SK-N-SH (cell line): ENCODE measurements around the gene KCNA1. TPM values are rescaled to one million over a fixed set of nuclear protein-coding genes. Genes with fewer than 3 reads are reported as not detected.

Experiments used
- CTCF ChIA-PET: fragments of 300-600, 350-600 bp; formaldehyde crosslinking; extraction: SDS; loops from one replicate; lab custom pipeline; 2021; lab: Yijun Ruan, JAX
- POLR2A ChIA-PET: fragments of 350-600 bp; sonication (Branson Sonifier 250); formaldehyde crosslinking; extraction: SDS; loops from one replicate; lab custom pipeline; 2020; ENCODE audit warnings: antibody characterized with exemption, inconsistent platforms; lab: Yijun Ruan, JAX
- DNase-seq: peaks from one replicate; pipeline ENCODE4 v3.0.0; 2012
- H2AFZ ChIP-seq: fragments of 200-600 bp; sonication (generic); 2 replicates; pipeline ENCODE4 v1.8.1; 2016; ENCODE audit warnings: antibody characterized with exemption, mild to moderate bottlenecking, low read depth
- H3F3A ChIP-seq: fragments of 200-600 bp; sonication (generic); replicated peaks from 2 replicates; pipeline ENCODE3; 2016; ENCODE audit warnings: antibody characterized with exemption, mild to moderate bottlenecking; ENCODE audit not compliant: insufficient read depth
- H3K27ac ChIP-seq, 2 experiments: fragments of 200-500 bp in 1 of 2; fragments of 200-600 bp in 1 of 2; sonication (Bioruptor generic) in 1 of 2; sonication (generic), shearing (Covaris generic) in 1 of 2; 2 replicates each; pipeline versions ENCODE4 v1.5.1 to v1.6.1; 2014 to 2016; ENCODE audit warnings: low read depth in 2 of 2, inconsistent platforms in 1 of 2, low read length in 1 of 2, mild to moderate bottlenecking in 1 of 2, mixed read lengths in 1 of 2
- H3K27me3 ChIP-seq: fragments of 200-600 bp; sonication (generic), shearing (Covaris generic); 2 replicates; pipeline ENCODE4 v1.6.1; 2016; ENCODE audit warnings: mixed run types; ENCODE audit not compliant: insufficient read depth
- H3K36me3 ChIP-seq, 2 experiments: fragments of 200-500 bp in 1 of 2; fragments of 200-600 bp in 1 of 2; sonication (Bioruptor generic) in 1 of 2; sonication (generic) in 1 of 2; replicated peaks in 1 of 2; 2 replicates each; pipeline versions ENCODE3 to v1.5.1; 2014 to 2016; ENCODE audit warnings: low read length in 1 of 2, mild to moderate bottlenecking in 1 of 2; ENCODE audit not compliant: insufficient read depth in 2 of 2, control insufficient read depth in 1 of 2
- H3K4me1 ChIP-seq, 2 experiments: fragments of 200-500 bp in 1 of 2; fragments of 200-600 bp in 1 of 2; sonication (Bioruptor generic) in 1 of 2; sonication (generic), shearing (Covaris generic) in 1 of 2; 2 replicates each; pipeline versions ENCODE4 v1.5.1 to v1.6.1; 2014 to 2016; ENCODE audit warnings: low read depth in 1 of 2, low read length in 1 of 2, mixed run types in 1 of 2; ENCODE audit not compliant: insufficient read depth in 2 of 2, control insufficient read depth in 1 of 2
- H3K4me2 ChIP-seq: fragments of 200-600 bp; sonication (generic), shearing (Covaris generic); 2 replicates; pipeline ENCODE4 v1.6.1; 2017; ENCODE audit warnings: mixed run types
- H3K4me3 ChIP-seq, 2 experiments: fragments of 200-500 bp in 1 of 2; fragments of 200-600 bp in 1 of 2; sonication (Bioruptor generic) in 1 of 2; sonication (generic), shearing (Covaris generic) in 1 of 2; 2 replicates each; pipeline versions ENCODE4 v1.5.1 to v1.8.1; 2014 to 2016; ENCODE audit warnings: low read depth in 2 of 2, inconsistent platforms in 1 of 2, low read length in 1 of 2, mild to moderate bottlenecking in 1 of 2, mixed read lengths in 1 of 2, moderate library complexity in 1 of 2
- H3K79me2 ChIP-seq: fragments of 200-600 bp; sonication (generic); 2 replicates; pipeline ENCODE4 v1.8.1; 2017; ENCODE audit warnings: mild to moderate bottlenecking; ENCODE audit not compliant: insufficient read depth
- H3K9ac ChIP-seq: fragments of 200-600 bp; sonication (generic); 2 replicates; pipeline ENCODE4 v1.6.1; 2017; ENCODE audit warnings: mixed run types
- H3K9me2 ChIP-seq: fragments of 200-600 bp; sonication (generic); 2 replicates; pipeline ENCODE4 v1.6.1; 2017; ENCODE audit warnings: mixed run types
- H3K9me3 ChIP-seq: fragments of 200-600 bp; sonication (generic); 2 replicates; pipeline ENCODE4 v1.6.1; 2017; ENCODE audit warnings: mixed run types, mild to moderate bottlenecking, moderate library complexity
- H4K20me1 ChIP-seq: fragments of 200-600 bp; sonication (generic); 2 replicates; pipeline ENCODE4 v1.6.1; 2017; ENCODE audit warnings: mild to moderate bottlenecking, mixed run types; ENCODE audit not compliant: insufficient read depth
- CTCF ChIP-seq: fragments of 200-600 bp; sonication (generic); IDR thresholded peaks from 2 replicates; pipeline ENCODE4 v1.6.1; 2017; ENCODE audit warnings: antibody characterized with exemption, mild to moderate bottlenecking, moderate library complexity
- GABPA ChIP-seq: IDR thresholded peaks from 2 replicates; pipeline ENCODE4 v1.4.0; 2012; ENCODE audit warnings: low read depth, mild to moderate bottlenecking
- IRF3 ChIP-seq: fragments of 150-350 bp; IDR thresholded peaks from 2 replicates; pipeline ENCODE4 v1.6.1; 2016; ENCODE audit warnings: mild to moderate bottlenecking, low read depth, low read length
- JUND ChIP-seq: IDR thresholded peaks from 2 replicates; pipeline ENCODE4 v1.4.0; 2012
- MAX ChIP-seq: IDR thresholded peaks from 2 replicates; pipeline ENCODE4 v1.4.0; 2012; ENCODE audit warnings: low read depth
- MEF2A ChIP-seq: IDR thresholded peaks from 2 replicates; pipeline ENCODE4 v1.4.0; 2012; ENCODE audit warnings: low read depth, borderline replicate concordance
- RAD21 ChIP-seq: IDR thresholded peaks from 2 replicates; pipeline ENCODE4 v1.6.1; 2012; ENCODE audit warnings: mild to moderate bottlenecking, low read length
- RCOR1 ChIP-seq: fragments of 150-350 bp; IDR thresholded peaks from 2 replicates; pipeline ENCODE4 v1.6.1; 2017; ENCODE audit warnings: antibody characterized with exemption, low read length
- RFX5 ChIP-seq: IDR thresholded peaks from 2 replicates; pipeline ENCODE4 v1.6.1; 2012; ENCODE audit warnings: mild to moderate bottlenecking, improper control_type of control experiment, low read length
- RXRA ChIP-seq: IDR thresholded peaks from 2 replicates; pipeline ENCODE4 v1.4.0; 2012; ENCODE audit warnings: low read depth, mild to moderate bottlenecking, borderline replicate concordance
- TAF1 ChIP-seq: IDR thresholded peaks from 2 replicates; pipeline ENCODE4 v1.6.1; 2012; ENCODE audit warnings: low read depth, mild to moderate bottlenecking, low read length, moderate library complexity, borderline replicate concordance
- ZBTB33 ChIP-seq: IDR thresholded peaks from 2 replicates; pipeline ENCODE4 v1.4.0; 2012; ENCODE audit warnings: low read depth, borderline replicate concordance
- WGBS: methylation state at CpG from one replicate; pipeline ENCODE4 v1.1.6; 2017; ENCODE audit warnings: low lambda C conversion rate; 5-methylcytosine and 5-hydroxymethylcytosine counted together
- polyA plus RNA-seq, 3 experiments: library from polyadenylated mRNA; depleted of rRNA; stranded (reverse); fragments of >200 nt; gene quantifications; 2 replicates each; pipeline ENCODE4 v1.2.3, GENCODE V29; 2012

KCNA1 gene
- polyA plus RNA-seq, 1 of the 3 experiments (the other 2 are of a cell fraction) = not detected

GRCh38 chr12:4866299-4866698 is 43.4 kb upstream of the KCNA1 start:
- CTCF ChIA-PET = interaction anchor here (1.0 to 6.4 kb wide), 3 partner anchors 8 to 17 kb away, joined by 3 to 32 read pairs (median 26); no protein-coding TSS in a partner anchor
- H3K27me3 ChIP-seq = peaks cover 76% of the 10 kb centered on the region
- POLR2A ChIA-PET = no interaction called here
- H3F3A ChIP-seq = no peaks in the 10 kb centered on the region
- H3K4me3 ChIP-seq = no peak overlapping the region
- no peak overlapping the region for H3K27ac ChIP-seq
- no peak overlapping the region for H3K4me2 ChIP-seq
- H3K36me3 ChIP-seq = no peaks in the 10 kb centered on the region
- 5% methylated on average over 6 of the region's 9 CpGs for WGBS
- no peaks in the 10 kb centered on the region for H4K20me1 ChIP-seq
- no peaks in the 10 kb centered on the region for H3K4me1 ChIP-seq
- no peak overlapping the region for H3K9ac ChIP-seq
- no peaks in the 10 kb centered on the region for H3K9me2 ChIP-seq
- TF ChIP-seq RFX5 = no peak
- TF ChIP-seq MAX = no peak
- TF ChIP-seq RXRA = no peak
- TF ChIP-seq RAD21 = no peak
- no peak for TF ChIP-seq RCOR1
- TF ChIP-seq IRF3 = no peak
- no peak for TF ChIP-seq GABPA
- no peak for TF ChIP-seq CTCF
- H3K79me2 ChIP-seq = no peaks in the 10 kb centered on the region
- H2AFZ ChIP-seq = no peak overlapping the region
- no peak for DNase-seq
- H3K9me3 ChIP-seq = no peaks in the 10 kb centered on the region

- no peak overlapping the region for H3K4me3 ChIP-seq
- no peaks in the 10 kb centered on the region for H3K4me1 ChIP-seq
- H2AFZ ChIP-seq = no peak overlapping the region
- no peaks in the 10 kb centered on the region for H4K20me1 ChIP-seq
- POLR2A ChIA-PET = no interaction called here
- no peaks in the 10 kb centered on the region for H3F3A ChIP-seq
- peak; percentile 7; the same call in 1 of the 2 replicates for TF ChIP-seq CTCF
- no peak for TF ChIP-seq RXRA
- TF ChIP-seq TAF1 = no peak
- no peak for TF ChIP-seq JUND
- no peak for TF ChIP-seq MEF2A
- no peak for TF ChIP-seq IRF3
- no peak for TF ChIP-seq ZBTB33
- TF ChIP-seq, all 33 proteins: peak for 1
- DNase-seq = no peak
- Histone ChIP-seq H3K36me3 (no peaks in the 10 kb centered on the region), H3K9ac (no peak overlapping the region), H3K27ac (no peak overlapping the region), H3K4me2 (no peak overlapping the region), H3K79me2 (no peaks in the 10 kb centered on the region), H3K9me3 (no peaks in the 10 kb centered on the region), H3K27me3 (peaks cover 73% of the 10 kb centered on the region), H3K9me2 (no peaks in the 10 kb centered on the region)
- WGBS = 40% methylated on average over 5 of the region's 5 CpGs
- CTCF ChIA-PET = interaction anchor here (5.3 to 6.4 kb wide), 2 partner anchors 9 to 12 kb away, joined by 26 to 32 read pairs; no protein-coding TSS in a partner anchor
Measured at GRCh38 chr12:4867384-4867783, 42.3 kb upstream of the KCNA1 start.
